HG02973 (cell line): Measurements from ENCODE around the gene DAB1.

Experiments
- ATAC-seq: cut with Tn5 transposase; IDR thresholded peaks from one replicate; pipeline ENCODE4 v1.9.1; 2021; ENCODE audit warnings: moderate library complexity; ENCODE audit not compliant: unreplicated experiment

Gene DAB1

GRCh38 chr1:57321776-57322175, 102.1 kb downstream of the DAB1 start:
- no peak for ATAC-seq

DNA sequence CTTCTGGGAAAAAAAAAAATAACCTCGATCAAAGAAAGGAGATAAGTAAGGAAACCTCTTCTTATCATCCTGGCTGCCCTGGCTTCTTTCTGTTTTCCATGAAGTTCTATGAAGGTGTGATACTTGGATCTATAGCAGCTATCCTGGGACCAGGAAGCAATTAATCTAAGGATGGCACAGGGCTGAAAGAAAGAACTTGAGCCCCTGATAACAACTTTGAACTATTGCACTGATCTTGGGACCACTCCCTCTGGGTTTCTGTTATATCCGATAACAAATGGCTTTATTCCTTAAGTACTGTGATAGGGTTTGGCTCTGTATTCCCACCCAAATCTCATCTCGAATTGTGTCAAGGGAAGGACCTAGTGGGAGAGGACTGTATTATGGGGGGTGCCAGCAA, 104.1 kb downstream of the DAB1 start:
- ATAC-seq: no peak

DNA sequence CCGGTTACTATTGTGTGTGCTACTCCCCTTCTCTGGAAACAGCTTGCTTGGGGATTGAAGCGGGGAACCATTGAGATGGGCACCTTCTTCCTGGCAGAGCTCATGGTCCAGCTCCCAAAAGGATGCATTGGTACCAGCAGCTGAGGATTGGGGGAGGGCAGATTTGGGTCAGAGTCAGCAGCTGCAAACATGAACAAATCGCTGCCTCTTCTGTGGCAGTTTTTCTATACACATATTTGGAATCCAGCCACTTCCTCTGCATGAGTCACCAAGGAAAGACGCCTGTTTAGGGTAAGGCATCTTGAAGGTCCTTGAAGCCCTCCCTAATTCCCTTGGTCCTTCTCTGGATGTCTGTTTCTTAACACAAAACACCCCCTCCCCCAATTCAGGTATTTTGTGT, 104.7 kb downstream of the DAB1 start:
- ATAC-seq: no peak

- ATAC-seq: no peak
Measured at GRCh38 chr1:57316861-57317260, 107.0 kb downstream of the DAB1 start.

DNA sequence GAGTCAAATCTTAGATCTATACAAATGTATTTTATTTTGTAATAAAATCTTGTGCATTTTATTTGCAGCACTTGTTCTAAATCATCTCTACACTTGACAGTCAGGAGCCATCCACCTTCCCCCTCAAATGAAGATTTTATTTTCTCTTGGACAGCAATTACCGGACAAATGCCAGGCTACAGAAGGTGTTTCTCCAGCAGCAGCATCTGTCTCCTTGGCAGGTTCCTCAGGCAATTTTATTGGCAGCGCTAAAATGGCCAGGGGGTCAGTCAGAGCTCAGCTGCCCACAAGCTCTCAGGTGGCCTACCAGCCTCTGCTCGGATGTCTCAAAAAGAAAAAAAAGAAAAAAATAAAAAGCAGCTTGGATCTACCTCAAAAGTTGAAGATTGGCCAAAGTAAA, 107.6 kb downstream of the DAB1 start:
- no peak for ATAC-seq

GRCh38 chr1:57312869-57313268, 111.0 kb downstream of the DAB1 start:
- ATAC-seq: no peak

DNA sequence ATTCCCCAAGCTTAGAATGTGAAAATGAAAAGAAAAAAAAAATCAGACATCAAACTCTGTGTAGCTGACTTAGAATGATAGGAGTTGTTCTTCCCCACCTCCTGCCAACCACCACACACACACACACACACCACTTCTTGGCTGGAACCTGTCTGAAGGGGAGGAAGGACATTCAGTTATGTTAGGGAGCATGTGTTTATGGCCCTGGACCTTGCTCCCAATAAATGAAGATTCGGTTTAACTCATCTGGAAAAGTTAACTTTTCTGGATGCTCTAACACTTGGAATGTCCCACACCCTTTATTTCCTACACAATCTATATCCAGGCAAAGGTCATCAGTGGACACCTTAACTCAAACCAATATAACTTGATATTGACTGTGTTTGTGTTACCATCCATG, 112.4 kb downstream of the DAB1 start:
- no peak for ATAC-seq

DNA sequence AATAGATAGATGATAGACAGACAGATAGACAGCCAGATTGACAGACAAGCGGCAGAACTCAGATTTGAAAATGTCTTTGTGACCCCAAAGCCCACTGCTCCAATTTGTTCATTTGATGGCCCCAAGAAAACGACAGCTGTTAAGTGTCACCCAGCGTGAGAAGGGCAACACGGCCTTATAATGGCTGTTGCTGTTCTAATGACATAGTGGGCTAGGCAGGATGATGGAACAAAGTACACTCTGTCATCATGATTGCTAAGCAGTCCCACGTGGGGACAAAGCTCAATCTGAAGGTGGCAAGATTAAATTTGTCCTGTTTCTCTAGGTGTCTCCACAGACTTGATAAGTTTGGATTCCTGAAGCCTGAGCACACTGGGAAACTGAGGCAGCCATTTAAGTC, 112.9 kb downstream of the DAB1 start:
- no peak for ATAC-seq

DNA sequence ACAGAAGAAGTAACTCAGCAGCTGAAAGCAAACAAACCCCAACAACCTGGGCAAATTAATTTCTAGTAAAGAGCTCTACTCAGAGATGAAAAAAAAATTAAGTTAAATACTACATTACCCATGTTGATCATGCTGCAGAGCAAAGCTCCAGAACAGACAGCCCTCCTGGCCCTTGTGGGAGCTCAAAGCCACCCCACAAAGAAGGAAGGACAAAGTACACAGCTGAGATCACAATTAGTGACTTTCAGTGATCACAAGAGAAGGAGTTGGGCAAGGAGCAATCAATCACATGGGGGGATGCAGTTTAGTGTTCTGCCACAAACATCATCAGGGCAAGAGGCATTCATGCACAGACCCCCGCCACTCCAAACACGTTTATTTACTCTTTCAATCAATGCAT, 114.2 kb downstream of the DAB1 start:
- no peak for ATAC-seq

- ATAC-seq: peak; percentile 39
Measured at GRCh38 chr1:57307392-57308170, 116.3 kb downstream of the DAB1 start.

DNA sequence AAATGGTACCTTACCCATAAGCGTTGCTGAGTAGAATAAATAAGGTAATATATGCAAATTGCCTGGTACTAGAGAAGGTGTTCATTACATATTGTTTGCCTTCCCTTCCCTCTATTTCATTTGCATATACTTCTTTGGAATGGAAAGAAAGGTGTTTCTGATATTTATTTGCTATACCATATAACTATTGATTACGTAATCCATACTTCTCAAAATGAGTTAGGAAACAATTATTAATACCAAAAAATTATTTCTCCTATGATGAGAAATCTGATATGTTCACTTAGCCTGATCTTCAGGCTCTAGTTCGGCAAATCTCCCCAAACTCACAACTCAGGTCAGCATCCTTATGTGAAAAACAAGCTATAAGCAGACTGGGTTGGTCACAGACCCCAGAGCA, 119.3 kb downstream of the DAB1 start:
- ATAC-seq: no peak

- no peak for ATAC-seq
Measured at GRCh38 chr1:57302812-57303596, 120.9 kb downstream of the DAB1 start.

- no peak for ATAC-seq
Measured at GRCh38 chr1:57300186-57300585, 123.7 kb downstream of the DAB1 start.

- ATAC-seq: no peak
Measured at GRCh38 chr1:57296726-57297250, 127.1 kb downstream of the DAB1 start.

DNA sequence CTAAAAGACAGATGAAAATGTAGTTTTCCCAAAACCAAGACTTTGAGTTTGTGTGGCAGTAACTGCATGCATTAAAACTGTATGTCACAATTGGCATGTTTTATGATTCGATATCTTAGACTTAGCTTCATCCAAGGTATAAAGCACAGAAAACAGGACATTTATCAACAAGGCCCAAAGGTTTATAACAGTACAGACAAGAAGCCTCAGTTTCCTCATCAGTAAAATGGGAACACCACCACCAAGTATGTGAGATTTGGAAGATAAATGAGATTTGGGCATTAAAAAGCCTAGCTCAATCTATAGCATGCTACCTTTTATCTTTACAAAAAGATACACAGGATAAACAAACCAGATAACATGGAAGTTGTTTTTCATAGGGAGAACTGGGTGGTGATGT, 128.5 kb downstream of the DAB1 start:
- no peak for ATAC-seq

DNA sequence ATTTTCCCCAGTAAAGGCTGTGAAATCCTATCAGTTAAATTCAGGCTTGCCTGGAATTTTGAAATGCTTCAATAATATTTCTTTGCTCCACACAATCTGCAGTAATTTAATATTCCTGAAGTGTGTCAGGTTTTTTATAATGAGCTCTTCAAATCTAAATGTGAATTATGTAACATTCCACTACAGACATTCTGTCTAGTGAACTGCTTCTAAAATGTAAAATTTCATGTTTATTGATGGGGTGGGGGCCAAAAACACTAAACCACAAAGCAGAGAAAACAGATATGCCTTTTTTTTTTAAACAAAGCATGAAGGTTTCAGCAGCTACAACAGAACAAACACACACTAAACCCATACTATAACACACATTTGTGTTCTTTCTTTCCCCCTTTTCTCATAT, 129.7 kb downstream of the DAB1 start:
- no peak for ATAC-seq

DNA sequence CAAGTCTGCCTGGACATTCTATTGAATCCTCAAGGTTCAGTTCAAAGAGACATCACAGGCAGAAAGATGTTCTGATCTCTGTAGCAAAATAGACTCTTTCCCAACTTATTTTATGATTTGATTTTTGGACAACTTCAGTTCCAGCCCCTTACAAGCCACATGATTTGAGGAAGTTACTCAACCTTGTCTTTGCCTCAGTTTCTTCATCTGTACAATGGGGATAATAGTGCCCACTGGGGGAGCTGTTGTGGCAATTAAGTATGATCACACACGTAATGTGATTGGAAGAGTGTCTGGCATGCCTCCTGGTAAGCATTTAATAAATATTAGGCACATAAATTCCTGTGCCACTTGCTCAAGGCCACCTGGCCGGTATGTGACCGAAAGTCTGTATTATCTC, 130.6 kb downstream of the DAB1 start:
- ATAC-seq: no peak

DNA sequence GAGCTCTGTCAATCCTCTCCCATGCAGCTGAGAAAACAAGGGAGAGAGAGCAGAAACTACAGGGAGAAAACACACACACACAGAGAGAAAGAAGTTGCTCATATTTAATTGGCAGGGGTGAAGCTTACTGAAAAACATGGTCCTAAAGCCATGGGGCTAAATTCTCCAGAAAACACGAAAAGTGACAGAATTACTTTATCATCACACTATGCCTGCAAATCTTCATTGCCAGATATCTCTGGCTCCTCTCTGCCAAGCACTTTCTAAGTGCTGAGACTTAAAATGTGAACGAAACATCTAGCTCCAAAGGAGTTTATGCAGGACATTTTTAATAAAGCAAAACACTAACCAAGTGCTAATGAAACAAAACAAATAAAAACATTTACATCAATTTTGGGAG, 134.1 kb downstream of the DAB1 start:
- no peak for ATAC-seq

DNA sequence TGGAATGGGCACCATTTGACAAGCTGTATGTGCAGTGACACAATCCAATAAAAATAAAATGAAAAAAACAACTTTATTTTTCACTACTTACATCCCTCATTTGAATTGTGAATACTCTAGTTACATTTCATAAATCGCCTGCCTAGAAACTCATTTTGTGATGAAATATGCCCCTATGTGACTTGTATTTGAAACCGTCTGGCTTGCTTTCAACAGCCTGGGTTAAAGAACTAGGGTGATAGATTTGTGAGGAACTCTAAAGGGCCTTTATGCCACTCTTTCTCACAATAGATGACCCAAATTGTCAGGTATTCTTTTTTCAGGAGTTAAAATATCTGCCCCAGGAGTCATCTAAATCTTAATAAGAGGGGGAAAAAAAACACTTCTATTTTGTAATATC, 137.9 kb downstream of the DAB1 start:
- ATAC-seq: no peak

DNA sequence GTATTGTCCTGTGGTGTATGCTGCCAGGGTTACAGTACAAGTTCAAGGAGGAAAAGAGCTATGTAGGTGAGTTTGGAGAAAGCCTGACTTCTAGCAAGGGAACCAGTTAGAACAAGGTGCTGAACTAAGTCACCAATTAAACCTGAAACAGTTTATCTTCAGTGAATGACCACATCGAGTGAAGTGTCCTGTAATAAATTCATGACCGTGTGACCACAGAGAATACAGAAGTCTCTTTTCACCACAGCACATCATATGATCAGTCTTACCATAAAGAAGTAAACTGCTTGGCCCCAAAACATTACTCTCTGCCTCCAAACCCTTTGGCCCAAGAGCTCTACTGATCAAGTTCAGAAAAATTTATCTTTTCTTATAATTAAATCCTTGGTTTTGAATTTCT, 141.4 kb downstream of the DAB1 start:
- ATAC-seq: no peak

DNA sequence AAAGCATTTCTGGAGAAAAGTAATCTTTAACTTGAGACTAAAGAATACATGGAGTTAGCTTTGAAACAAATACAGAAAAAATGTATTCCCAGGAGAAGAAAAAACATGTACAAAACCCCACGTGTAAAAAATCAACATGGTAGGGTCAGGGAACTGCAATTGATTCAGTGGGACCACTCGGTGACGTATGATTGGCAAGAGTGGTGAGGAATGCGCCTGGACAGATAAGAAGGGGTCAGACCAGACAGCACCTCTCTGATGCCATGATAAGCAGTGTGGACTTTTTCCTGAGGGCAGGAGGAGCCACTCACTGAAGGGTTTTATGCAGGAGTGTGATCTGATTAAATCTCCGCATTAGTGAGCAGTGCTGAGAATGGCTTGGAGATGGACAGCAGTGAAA, 142.5 kb downstream of the DAB1 start:
- ATAC-seq: no peak
